ENCODE measurements around the gene ARRDC3.
"Not testable (repeated sequence)": the region's sequence is repeated elsewhere in the genome, so short reads cannot be mapped to it uniquely, and the experiment has no call there.

The ARRDC3 gene

GRCh38 chr5:91383027-91383955, at the start of gene ARRDC3:
ARRDC3 (minus strand) TSS chr5:91383317; CDS start chr5:91383092, 225 bp downstream.
- peak; percentile 86 to 89 for DNase-seq

DNA sequence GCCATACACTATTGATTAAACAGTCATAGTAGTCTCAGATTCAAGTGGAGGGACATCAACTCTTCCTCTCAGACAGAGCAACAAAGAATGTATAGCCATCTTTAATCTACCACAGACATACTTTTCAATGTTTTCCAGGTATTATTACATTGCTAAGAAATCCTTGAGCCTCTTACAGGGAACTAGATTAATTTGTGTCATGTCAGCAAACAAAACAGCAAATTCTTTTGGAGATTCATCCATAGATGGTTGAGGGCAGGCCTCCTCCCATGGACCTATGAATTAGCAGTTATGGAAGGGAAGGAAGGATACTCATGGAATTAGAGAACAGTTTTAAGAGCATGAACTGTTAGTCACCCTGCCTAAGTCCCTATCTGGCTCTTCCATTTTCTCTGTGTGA, 47.8 kb upstream of the ARRDC3 start:
- no peak for DNase-seq

DNA sequence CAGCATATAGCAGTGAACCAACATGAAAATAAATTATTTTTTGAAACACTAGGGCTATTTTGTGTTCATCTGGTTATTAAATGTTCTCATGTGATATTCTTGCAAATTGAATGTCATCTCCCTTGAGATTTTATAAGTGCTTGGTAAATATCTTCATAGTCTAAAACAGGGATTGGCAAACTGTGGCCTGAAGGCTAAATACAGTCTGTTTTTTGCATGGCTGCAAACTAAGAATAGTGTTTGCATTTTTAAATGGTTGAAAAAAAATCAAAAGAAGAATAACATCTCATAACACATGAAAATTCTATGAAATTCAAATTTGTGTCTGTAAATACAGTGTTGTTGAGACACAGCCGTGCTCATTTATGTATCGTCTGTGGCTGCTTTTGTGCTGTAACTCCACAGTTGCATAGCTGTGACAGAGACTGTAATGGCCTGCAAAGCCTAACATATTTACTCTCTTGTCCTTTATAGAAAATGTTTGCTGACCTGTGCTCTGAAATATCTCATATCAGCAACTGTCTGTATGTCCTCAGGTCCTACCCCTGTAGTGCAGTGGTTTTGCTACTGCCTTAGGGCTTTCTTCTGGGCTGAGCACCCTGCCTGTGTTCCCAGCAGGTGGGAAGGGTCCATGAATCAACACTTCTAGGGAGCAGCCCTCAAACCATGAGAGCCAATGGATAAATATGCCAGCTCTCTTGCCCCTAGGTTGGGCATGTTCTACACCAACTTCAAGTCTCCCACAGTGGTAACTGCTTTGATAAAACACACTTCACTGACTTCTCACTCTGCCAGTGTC, 41.7 kb upstream of the ARRDC3 start:
- DNase-seq: no peak

DNA sequence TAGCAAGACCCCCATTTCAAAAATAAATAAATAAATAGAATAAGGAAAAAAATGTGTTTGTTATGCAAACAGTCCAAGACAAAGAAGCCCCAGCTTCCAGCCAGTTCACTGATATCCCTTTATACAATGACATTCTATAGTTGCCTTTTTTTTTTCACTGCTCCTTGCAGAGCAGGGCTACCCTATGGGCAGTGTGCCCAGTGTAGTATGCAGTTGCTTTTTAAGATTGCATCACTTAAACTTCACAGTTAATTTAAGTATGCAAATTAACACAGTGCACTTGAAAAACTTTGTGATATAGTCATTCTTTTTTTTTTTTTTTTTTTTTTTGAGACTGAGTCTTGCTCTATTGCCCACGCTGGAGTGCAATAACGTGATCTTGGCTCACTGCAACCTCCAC, 40.8 kb upstream of the ARRDC3 start:
- DNase-seq: no peak

DNA sequence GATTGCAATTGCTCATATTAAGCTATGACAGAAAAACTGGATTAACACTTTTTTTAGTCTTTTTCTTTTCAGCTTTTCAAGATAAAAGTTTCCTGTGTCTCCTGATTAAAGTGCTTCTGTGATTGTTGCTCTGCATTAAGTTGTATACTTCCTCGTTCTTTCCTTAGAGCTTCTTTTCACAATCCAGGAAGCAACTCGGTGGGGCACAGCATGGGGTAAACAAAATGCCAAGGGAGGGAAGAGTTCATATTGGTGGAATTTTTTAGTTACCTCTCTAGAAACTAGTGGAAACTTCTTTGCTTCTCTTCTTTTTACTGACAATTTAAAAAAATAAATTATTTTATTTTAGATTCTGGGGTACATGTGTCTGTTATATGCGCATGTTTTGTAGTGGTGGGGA, 37.8 kb upstream of the ARRDC3 start:
- peak in 1 of 2 experiments; percentile 8 for DNase-seq

DNA sequence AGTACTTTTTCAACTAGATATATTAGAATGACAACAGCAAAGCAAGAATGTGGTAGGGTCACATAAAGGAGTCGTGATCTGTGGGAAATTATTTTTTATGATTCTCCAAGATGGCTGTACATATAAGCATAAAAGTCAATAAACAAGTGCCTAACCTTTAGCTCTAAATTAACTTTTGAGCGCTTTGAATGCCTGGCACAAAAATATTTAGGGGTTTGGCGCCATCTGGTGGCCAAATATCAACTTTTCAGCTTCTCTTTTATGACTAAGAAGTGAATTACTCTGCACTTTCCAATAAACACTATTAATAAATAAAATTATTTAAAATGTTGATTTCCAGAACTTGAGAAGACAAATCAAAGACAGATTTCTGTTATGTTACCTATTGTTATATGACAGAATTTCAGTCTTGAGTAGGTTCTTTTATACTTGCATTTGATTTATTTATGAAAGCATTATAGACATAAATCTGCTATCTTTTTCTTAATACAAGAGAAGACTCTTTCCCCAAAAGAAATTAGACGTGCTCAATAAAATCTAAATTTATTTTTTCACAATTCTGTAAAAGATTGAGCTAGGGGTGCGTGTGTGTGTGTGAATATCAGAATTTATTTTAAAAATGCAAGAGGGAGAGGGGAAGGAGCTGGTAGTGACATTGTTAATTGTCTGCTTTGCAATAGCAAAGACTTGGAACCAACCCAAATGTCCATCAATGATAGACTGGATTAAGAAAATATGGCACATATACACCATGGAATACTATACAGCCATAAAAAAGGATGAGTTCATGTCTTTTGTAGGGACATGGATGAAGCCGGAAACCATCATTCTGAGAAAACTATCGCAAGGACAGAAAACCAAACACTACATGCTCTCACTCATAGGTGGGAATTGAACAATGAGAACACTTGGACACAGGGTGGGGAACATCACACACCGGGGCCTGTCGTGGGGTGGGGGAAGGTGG, 36.7 kb upstream of the ARRDC3 start:
- DNase-seq: peak; percentile 58 to 68

- DNase-seq: no peak
Observed at GRCh38 chr5:91419136-91419535, 36.0 kb upstream of the ARRDC3 start.

- DNase-seq: no peak
Observed at GRCh38 chr5:91418158-91418557, 35.0 kb upstream of the ARRDC3 start.

- DNase-seq: no peak
Observed at GRCh38 chr5:91417219-91417618, 34.1 kb upstream of the ARRDC3 start.

DNA sequence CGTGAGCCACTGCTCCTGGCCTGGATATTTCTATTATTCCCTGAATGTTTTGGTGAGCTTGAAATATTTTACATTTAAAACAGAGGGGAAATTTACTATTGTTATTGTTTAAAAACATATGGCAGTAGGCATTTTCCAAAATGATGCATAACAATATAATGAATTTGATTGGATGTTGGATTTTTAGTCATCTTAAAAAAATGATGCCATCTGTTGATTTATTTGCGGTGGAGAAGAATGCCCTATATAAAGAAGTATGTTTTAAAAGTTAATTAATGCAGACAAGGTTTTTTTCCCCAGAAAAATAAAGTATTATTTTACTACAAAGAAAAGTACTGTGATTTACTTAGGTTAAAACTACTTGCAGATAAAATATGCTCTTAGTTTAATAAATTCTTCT, 33.4 kb upstream of the ARRDC3 start:
- DNase-seq: no peak

DNA sequence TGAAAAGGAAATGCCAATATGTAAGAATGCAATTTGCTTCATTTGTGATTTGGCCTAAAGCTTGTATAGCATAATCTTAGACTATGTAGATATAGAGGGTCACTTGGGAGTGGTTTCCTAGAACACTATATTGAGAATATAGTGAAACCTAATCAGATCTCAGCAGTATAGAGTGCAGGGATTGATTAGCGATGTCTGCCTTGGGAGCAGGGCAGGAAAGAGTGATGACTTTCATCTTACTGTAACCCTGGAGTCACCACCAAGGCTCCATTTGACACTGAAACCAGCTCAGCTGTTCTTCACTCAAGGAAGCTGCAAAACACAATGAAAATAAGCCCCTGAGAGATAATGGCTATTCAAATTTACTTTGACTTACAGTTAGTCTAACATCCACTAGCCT, 26.2 kb upstream of the ARRDC3 start:
- no peak for DNase-seq

- DNase-seq: no peak
Observed at GRCh38 chr5:91408710-91409109, 25.6 kb upstream of the ARRDC3 start.

- no peak for DNase-seq
Observed at GRCh38 chr5:91407204-91407603, 24.1 kb upstream of the ARRDC3 start.

DNA sequence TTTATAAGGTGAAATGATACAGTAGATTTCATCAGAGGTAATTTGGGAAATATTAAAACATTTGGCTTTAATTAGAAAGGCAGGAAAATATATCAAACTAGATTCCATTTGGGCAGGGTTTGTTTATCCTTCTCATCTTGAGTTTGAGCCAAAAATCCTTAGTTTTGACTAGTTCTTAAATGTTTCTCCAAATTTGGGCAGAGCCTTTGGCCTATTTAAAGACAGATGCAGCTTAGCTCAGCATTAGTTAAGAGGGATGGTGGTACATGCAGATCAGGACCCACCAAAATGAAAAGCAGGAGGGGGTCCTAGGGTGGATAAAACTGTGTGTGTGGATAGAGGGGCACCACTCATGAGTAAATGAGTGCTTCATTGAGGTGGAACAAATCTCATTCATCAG, 20.3 kb upstream of the ARRDC3 start:
- no peak for DNase-seq

DNA sequence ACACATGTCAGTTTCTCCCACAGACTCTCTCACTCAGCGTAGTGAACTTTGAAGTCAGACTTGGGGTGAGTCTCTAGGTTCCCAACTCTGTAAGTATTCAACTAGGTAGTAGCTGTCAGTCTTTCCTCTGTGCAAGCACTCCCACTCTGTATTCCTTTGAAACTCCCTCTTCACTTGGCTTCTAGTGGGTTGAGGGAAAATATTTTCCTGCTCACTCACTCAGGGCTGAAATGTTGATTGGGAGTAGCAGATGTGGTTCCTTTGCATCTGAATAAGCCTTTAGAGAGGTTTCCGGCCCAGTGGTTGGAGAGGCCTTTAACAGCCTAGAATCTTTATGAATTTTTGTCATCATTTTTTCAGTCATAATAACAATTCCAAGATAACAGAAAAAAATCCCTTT, 18.1 kb upstream of the ARRDC3 start:
- DNase-seq: no peak

DNA sequence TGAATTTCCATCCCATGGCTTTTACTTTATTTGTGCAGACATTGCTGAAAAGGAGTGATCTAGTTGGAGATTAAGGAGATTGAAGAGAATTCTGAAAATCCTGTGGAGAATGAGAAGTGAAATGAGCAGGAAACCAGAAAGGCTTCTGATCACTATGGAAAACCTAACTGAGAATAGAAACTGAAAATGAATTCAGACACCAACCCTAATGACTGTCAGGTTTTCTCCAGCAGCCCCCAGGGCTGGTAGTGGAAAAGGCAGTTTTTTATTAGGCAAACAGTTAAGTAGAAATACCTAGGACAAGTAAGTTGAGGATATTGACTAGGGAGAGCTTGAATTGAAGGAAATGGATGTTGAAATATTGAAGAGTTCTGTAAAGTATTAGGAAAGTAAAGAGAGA, 14.7 kb upstream of the ARRDC3 start:
- no peak for DNase-seq

DNA sequence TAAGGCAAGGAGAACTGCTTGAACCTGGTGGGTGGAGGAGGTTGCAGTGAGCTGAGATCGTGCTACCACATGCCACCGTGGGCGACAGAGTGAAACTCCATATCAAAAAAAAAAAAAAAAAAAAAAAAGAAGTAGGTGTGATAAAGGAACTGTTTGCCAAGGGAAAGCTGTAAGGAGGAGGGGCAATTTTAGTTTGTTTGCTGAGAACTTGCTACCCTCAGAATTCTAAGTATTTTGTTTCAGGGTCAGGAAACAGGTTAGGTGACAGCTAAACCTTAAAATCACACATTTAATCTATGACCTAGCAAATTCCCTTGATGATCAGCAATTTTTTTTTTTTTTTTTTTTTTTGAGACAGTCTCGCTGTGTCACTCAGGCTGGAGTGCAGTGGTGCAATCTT, 7.2 kb upstream of the ARRDC3 start:
- DNase-seq: no peak

- DNase-seq: not testable (repeated sequence)
Observed at GRCh38 chr5:91389555-91389954, 6.4 kb upstream of the ARRDC3 start.

DNA sequence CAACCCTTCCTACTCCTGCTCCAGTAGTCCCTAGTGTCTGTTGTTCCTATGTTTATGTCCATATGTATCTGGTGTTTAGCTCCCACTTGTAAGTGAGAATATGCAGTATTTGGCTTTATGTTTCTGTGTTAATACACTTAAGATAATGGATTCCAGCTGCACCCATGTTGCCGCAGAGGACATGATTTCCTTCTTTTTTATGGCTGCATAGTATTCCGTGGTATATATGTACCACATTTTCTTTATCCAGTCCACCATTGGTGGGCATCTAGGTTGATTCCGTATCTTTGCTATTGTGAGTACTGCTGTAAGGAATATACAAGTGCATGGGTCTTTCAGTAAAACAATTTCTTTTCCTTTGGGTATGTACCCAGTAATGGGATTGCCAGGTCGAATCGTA, 5.2 kb upstream of the ARRDC3 start:
- DNase-seq: no peak

- DNase-seq: no peak
Observed at GRCh38 chr5:91386120-91386519, 3.0 kb upstream of the ARRDC3 start.

DNA sequence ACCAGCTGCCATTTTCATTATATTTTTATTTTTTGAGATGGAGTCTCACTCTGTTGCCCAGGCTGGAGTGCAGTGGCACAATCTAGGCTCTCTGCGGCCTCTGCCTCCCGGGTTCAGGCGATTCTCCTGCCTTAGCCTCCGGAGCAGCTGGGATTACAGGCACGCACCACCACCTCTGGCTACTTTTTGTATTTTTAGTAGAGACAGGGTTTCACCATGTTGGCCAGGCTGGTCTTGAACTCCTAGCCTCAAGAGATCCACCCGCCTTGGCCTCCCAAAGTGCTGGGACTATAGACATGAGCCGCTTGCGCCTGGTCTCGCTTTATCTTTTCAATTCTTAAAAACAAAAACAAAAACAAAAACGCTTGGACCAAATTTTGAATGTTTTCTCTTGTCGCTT, 2.5 kb upstream of the ARRDC3 start:
- not testable (repeated sequence) for DNase-seq

- peak; percentile 91 to 94 for DNase-seq
Observed at GRCh38 chr5:91384671-91385430, 1.7 kb upstream of the ARRDC3 start.
